Astrocyte of the spinal cord (primary cell): ENCODE results near the gene FGFR4.

Source experiments
- DNase-seq: peaks from one replicate; pipeline ENCODE4 v3.0.0; 2011; ENCODE audit warnings: low read depth, low spot score
- H3K4me3 ChIP-seq: 2 replicates; pipeline ENCODE4 v1.5.1; 2011; ENCODE audit warnings: low read depth, mild to moderate bottlenecking, low read length, moderate library complexity
- CTCF ChIP-seq: IDR thresholded peaks from 2 replicates; pipeline ENCODE4 v1.5.1; 2012; ENCODE audit warnings: low read depth, mild to moderate bottlenecking, low read length, inconsistent platforms
- in situ Hi-C: cut with HindIII; loops from 2 replicates; pipeline ENCODE4 v1.10.0; 2017; ENCODE audit warnings: low sequenced_read_pairs

FGFR4 gene

GRCh38 chr5:177131019-177131320 lies 44.3 kb downstream of the FGFR4 start:
- in situ Hi-C loops, result no loop called here
- no peak for DNase-seq
- no peak overlapping the region for H3K4me3 ChIP-seq
- TF ChIP-seq CTCF, result no peak

DNA sequence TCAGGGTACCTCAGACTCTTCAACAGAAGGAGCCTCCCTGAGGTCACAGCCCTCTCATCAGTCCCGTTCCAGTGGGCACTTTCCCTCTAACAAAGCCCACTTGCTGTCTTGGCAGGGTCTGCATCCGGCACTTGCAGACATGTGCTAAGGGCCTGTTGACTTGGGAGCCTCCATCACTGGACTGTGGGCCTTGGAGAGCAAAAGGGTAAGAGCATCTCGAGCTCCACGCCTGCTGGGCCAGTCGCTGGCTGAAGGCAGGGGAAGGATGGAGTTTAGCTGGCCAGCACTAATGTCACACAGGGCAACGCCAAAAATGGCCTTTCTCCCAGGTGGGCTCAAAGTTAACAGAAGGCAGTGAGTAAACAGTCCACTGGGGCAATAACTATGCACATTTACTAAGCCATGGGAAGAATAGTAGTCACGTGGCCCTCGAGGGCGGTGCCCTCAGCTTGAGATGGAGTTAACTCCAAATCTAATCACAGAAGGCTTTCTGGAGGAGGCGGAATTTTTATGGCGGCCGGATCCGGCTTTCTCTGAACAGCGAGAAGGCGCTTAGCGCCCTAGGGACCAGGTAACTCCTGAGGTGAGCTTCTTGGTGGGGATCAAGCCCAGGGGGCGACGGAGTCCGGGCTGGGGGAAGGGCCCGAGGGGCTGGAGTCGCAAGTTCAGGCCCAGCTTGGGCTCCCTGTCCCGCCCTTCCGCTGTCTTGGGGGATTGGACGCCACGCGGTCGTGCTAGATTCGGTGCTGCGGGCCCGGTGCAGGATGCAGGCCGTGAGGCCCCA lies 44.8 kb downstream of the FGFR4 start:
- H3K4me3 ChIP-seq, result no peak overlapping the region
- in situ Hi-C loops, result no loop called here
- TF ChIP-seq CTCF, result no peak
- DNase-seq, result no peak

DNA sequence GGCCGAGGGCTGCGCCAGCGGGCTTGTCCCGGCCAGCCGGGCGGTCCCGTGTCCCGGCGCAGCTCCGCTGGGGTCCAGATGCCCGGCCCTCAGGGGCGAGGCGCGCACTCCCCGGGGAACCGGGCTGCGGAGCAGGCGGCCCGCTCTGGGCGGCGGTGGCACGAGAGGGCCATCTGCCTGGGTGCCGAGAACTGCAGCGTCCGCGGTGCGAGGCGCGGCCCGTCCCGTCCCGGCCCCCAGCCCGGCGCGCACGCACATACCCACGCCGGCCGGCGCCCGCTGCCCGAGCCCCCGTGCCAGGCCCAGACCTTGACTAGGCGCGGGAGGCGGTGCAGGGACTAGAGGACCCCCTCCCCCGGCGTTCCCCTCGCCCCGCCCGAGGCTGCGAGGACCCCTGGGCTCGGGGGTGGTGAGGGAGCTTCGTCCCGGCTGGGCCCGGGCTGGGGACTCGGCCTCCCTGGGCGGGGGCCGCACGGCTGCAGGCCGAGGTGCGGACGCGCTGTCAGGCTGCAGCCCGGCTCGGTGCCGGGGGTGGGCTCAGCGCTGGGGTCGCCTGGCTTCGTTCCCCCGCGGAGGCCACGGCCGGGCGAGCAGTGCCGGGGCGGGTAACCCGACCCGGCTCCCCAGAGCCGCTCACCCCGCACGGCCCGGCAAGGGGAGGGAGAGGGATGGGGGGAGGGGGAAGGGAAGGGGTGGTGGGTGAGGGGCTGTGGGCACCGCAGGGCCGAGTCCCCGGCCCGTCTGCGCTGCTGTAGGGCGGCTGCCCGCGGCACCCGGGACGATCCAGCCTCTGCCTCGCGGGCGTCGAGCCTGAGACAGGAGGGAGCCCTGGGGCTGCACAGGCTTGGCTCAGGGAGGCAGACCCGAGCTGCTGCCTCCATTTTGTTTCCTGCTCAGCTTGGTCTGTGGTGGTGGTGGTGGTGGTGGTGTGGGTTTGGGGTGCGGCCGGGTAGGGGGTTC lies 45.7 kb downstream of the FGFR4 start:
- in situ Hi-C loops, result no loop called here
- no peak overlapping the region for H3K4me3 ChIP-seq
- no peak for TF ChIP-seq CTCF
- DNase-seq, result no peak

DNA sequence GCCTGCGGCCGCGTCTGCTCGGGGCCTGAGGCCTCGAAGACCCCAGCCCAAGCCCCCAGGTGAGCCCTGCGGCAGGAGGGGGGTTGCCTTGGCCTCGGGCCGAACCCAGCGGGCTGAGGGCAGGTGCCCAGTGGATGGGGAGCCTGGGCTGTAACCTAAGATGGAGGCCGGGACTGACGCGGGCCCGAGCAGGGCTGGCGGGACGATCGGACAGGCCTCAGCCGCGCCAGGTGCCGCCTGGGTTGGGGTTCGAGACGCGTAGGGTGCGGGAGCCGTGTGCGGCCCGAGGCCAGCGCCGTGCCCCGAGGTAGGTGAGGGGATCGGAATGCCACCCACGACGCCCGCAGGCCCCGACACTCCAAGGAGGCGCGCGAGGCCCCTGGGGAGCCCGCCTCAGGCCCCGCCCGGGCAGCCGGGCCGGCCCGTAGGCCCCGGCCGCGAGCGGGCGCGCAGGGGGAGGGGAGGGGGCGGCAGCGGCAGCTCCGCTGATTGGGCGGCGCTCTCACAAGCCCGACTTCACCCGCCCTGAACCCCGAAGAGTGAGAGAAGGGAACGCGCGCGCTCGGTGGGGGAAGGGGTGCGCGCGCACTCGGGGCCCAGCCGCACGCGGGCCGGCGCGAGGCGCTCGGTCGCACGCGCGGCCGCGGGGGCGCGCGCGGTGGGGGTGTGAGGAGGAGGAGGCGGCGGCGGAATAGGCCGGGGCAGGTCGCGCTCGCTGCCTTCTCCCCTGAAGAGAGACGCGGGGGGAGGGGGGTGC lies 46.6 kb downstream of the FGFR4 start, which contains the start of gene NSD1:
Gene NSD1 (plus strand): TSS at position 678 of the 757 bp plus-strand sequence. CDS start 1,331 bp downstream, outside the sequence.
- in situ Hi-C loops, result no loop called here
- no peak for TF ChIP-seq CTCF
- peak; percentile 81 for DNase-seq
- peak within 1 kb of the TSS; percentile 54 for H3K4me3 ChIP-seq

- no peak for TF ChIP-seq CTCF
- peak; percentile 58 for DNase-seq
- in situ Hi-C loops, result no loop called here
- H3K4me3 ChIP-seq, result peak overlapping the region; percentile 54
Observed at GRCh38 chr5:177133853-177134696, 47.4 kb downstream of the FGFR4 start.
